Activated CD4-positive, alpha-beta T cell treated with anti-CD3 and anti-CD28 coated beads for 24 hours (primary cell): Measurements from ENCODE around the gene GSTO2.

ENCODE experiments used
- DNase-seq, 2 donors: peaks; one replicate each; pipeline ENCODE4 v3.0.0-alpha.2; 2020; ENCODE audit warnings: low read depth in 2 of 2

GSTO2 gene

DNA sequence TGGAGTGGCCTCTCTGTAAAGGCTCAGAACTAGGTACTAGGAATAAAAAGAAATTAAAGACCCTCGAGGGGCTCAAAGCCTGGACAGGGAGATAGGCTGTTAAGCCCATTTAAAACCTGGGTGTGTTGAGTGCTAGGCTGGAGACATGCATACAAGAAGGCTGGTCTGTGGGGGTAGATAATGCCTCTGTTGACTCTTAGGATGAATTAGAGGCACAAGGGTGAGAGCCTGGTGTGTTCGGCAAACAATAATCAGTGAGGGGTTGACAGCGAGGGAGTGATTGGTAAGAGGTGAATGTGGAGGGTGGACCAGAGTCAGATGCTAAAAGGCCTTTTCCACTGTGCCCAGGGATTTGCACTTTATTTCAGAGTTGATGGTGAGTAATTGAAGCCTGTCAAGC lies 12.7 kb downstream of the GSTO2 start:
- DNase-seq: no peak

DNA sequence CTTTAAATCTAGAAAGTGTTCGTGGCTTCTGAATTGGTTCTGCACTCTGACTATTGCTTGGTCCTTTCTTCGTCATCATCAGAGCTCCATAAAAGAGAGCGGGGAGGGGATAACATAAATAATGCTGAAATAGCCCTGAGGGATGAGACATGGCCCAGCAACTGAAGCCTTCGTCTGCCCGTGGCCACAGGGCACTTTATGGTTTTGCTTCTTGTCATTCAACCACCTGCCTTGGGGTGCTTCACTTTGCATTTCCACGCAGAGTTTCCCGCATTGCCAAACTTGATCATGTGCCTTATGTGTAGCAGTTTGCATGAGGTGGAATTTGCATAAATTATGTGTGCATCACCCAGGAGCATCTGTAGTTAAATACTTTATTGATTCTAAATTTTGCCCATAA lies 15.9 kb downstream of the GSTO2 start:
- no peak for DNase-seq

DNA sequence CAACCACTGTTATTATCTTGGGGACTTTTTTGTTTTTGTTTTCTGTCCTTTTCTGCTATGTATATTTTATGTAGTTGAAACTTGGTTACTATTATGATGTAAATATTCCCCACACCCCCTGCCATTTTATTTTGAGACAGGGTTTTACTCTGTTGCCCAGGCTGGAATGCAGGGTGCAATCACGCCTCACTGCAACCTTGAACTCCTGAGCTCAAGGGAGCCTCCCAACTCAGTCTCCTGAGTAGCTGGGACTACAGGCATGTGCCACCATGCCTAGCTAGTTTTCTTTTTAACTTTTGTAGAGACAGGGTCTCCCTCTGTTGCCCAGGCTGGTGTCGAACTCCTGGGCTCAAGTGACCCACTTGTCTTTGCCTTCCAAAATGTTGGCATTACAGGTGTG lies 18.0 kb downstream of the GSTO2 start:
- DNase-seq: no peak

GRCh38 chr10:104288355-104288754 lies 19.4 kb downstream of the GSTO2 start:
- no peak for DNase-seq

DNA sequence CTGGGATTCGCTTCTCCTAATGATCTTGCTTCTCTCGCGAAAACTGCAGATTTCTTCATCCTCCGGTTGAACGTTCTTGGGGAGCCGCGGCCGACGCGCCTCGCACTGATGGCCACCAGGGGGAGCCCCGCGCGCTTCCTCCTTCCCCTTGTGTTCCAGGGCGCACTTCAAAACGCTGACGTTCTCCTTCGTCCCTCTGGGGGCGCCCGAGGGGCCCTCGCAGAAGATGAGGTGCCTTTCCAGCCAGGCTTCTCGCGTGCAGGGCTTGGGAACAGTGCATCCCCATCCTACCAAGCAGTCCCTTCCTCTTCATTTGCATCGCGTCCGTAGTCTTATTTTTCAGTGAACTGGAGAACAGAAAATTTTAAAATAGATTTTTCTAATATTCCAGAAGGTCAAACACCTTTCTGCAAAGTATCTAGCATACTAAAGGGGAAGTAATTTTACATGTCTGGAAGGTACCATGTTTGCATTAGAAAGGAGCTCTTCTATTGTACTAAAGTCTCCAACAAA lies 22.5 kb downstream of the GSTO2 start:
- peak; percentile 86 to 87 for DNase-seq

- no peak for DNase-seq
Measured at GRCh38 chr10:104293011-104293410, 24.0 kb downstream of the GSTO2 start.

DNA sequence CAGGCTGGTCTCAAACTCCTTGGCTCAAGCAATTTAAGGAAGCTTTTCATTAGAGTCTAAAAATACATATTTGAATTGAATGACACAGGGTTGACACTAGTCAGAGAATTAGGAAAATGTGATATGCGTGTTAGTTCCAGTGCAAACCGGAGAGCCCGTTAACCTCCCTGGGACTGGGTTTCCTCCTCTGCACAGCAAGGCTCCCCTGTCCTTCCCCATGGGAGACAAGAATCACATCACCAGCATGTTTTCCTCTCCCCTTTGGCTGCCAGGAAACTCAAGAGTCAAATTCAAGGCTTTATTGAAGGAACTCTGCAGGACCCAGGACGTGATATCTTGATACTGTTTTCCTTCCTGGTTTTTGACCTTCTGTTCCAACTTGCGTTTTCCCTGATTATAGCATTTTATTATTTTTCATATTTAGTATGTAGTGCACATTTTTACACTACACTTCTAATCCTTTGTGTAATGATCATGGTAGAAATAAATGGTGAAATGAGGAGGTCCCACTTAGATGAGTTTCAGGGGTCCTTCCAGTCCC lies 24.9 kb downstream of the GSTO2 start:
- no peak for DNase-seq

DNA sequence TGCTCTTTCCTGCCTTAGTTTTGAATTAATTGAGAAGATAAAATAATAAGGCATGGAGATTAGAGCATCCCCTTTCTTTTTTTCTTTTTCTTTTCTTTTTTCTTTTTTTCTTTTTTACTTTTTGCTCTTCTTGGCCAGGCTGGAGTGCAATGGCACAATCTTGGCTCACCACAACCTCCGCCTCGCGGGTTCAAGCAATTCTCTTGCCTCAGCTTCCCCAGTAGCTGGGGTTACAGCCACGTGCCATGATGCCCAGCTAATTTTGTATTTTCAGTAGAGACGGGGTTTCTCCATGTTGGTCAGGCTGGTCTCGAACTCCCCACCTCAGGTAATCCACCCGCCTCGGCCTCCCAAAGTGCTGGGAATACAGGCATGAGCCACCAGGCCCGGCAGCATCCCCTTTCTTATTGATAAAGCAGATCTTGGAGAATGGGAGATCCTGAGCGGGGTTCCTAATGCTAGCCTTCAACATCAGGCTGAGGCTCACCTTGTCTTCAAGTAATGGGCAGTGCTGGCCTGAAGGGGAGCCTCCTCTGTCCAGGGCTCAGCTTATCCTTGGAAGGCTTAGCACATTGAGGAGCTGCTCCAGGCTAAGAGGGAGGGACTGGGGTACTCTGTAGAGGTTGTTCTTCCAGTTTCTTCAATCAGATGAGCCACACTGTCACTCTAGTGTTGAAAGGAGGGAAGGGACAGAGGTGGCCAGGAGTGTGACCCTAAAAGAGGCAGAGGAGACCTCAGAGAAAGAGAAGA lies 27.9 kb downstream of the GSTO2 start:
- DNase-seq: no peak

- DNase-seq: no peak
Measured at GRCh38 chr10:104297697-104298660, 29.0 kb downstream of the GSTO2 start.

DNA sequence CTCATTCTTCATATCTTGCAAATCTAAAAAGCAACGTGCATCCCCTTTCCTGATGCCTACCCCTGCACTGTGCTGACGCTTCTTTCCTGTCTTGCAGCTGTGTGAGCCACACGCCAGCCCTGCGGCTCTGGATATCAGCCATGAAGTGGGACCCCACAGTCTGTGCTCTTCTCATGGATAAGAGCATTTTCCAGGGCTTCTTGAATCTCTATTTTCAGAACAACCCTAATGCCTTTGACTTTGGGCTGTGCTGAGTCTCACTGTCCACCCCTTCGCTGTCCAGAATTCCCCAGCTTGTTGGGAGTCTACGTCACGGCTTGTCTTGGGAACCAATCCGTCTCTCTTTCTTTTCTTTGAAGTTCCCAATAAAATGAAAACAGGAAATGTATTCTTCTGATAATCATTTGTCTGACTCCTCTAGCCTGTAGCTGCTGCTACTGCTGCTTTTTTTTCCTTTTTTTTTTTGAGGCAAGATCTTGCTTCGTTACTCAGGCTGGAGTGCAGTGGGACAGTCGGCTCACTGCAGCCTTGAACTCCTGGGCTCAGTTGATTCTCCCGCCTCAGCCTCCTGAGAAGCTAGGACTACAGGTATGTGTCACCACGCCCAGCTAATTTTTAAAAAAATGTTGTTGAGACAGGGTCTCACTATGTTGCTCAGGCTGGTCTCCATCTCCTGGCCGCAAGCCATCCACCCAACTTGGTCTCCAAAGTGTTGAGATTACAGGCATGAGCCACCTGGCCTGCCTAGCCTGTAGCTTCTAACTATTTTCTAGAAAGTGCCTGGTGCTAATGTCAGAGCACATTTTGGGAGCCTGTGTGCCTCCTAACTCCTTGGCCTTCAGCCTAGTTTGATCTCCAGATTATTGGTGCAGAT lies 30.3 kb downstream of the GSTO2 start:
- DNase-seq: no peak

DNA sequence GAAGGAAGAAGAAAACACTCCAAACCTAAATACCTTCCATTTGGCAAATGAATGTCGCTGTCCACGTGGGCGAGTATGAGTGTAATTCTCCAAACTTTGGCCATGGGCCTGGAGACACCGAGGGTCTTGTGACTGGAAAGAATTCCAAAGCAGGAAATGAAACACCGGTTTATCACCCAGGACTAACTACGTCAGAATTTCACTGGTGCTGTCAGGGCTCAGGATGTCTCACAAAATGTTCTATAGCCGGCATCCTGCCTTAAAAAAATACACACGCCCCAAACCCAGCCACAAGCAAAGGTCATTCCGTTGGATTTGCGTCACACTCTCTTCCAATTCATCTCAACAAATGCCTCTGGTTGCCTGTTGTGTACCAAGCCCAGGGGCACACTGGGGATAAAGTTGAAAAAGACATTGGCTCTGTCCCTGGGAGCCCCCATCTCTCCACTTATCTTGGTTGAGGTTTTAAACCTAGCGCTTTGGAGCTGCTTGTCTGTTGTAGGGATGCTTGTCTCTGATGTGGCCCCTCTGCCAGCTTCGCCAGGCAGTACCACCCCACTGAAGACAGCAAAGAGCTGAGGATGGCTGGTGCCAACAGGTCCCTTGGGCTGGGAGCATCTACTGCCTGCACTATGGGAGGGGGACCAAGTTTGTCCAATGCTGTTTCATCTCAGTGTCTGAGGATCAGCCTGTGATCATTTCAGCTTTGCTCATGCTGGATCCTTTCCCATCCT lies 31.2 kb downstream of the GSTO2 start:
- DNase-seq: no peak

DNA sequence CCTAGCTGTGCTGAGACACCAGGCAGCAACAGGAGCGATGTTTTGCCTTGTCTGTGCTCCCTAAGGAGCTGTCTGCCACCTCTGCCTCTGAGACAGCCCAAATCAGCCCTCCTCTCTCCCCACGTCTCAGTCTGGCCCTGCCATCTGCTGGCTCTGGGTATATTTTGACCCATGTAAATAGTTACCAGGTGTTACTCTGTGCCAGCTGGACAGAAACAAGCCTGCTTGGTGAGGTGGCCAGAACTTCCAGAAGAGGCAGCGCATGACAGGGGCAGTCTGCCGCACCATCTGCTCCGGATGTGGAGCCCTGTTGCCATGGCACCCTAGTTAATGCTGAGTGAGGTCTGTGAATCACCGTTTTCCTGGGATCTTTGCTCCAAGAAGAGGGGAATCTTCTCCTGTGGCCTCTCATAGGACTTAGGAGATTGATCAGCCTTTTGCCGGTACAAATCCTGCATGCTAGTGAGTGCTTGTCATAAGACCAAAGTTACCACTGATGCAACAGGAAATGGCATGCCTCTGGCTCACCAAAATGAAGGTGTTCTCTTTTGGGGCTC lies 31.8 kb downstream of the GSTO2 start:
- DNase-seq: no peak

- DNase-seq: no peak
Measured at GRCh38 chr10:104301907-104302690, 33.1 kb downstream of the GSTO2 start.

DNA sequence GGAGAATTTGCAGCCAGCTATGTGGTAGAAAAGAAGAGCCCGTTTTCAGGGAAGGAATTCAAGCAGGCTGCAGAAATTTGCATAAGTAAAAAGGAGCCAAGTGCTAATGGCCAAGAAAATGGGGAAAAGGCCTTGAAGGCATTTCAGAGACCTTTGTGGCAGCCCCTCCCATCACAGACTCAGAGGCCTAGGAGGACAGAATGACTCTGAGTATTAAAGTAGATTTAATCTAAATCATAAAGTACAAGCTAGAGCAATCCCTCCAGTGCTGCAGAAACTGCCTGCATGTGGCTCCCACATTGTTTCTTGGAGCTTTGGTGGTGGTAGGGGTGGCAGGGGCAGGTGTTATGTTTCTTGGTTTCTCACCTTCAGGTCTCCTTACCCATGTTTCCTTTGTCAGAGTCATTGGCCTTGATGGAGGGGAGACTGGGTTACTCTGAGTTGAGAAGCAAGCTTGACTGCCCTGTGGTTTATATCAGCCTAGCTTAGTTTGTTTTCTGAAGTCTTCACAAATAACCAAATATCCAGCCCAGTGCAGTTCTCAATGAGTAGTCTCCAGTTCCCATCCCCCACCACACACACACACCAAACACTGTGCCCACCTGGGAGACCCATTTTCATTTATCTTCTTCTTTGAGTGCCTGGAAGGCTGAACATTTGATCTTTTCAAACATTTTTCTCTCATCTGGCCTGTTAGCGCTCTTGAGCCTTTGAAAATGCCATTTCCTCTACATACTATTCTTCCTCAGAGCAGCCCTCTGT lies 34.8 kb downstream of the GSTO2 start:
- DNase-seq: no peak

DNA sequence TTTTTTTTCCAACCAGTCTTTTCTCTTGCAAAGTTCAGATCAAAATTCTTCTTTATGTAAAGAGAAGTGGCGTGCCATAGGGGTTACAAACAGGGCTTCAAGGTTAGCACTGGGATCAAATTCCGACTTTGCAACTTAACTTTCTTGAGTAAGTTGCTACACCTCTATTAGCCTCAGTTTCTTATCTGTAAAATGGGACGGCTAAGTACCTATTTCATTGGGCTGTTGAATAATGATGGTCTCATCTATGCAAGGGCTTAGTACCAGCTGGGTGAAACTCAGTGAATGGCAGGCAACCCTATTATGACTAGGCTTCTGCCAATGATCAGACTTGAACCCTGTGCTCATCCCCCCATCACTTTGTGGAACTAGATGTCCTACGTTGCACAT lies 35.4 kb downstream of the GSTO2 start:
- no peak for DNase-seq

GRCh38 chr10:104304927-104305326 lies 35.9 kb downstream of the GSTO2 start:
- no peak for DNase-seq

DNA sequence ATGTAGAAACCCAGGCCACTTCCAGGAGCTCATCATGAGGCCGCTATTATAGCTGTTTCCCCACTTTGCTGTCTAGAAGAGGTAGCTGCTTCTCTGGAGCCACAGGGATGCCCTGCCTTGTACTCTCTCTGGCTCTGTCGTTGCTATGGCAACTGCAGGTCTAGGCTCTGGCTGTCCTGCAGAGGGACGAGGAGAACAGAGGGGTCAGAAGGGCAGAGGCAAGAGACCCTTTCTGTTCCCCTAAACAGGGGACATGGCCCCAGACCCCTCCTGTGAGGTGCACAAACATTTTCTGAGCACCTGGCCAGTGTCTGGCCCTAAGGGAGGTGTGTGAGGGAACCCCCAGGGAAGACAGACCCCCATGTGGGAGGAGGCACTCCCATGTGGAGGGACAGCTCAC lies 37.9 kb downstream of the GSTO2 start:
- no peak for DNase-seq

DNA sequence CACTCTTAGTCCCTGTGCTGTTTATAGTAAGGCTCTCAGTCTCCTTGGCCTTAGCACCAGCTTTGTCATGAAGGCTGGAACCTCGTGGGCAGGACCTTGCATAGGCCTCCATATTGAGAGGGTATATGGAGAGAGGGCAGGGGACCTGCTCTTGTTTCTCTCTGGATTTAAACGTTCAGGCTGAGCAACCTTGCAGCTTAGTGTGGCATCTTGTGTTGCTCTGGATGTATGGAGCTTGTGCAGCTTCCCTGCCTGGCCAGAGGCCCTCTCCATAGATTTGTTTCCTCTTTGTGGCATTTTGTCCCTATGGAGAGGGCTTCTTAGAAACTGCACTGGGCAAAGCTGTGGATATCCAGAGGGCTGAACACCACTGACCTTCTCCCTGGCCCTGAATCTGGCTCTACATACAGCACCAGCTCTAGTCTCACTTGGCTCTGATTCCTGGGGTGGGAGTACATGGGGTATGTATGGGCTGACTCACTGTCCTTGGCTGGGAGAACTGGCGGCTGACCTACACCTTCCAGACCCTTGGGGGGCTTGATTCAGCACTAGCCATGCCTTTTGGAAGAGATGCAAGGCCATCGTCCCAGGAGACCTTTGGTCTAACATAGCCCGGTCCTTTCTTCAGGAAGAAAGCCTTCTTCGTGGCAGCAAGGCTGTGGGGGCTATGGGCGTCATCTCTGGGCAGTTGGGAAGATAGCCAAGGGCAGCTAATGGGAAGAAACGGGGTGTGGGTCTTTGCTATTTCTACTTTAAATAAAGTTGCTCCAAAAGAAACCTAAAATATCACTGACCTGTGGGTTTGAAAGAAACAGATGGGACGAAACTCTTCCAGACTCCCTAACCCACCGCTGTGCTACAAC lies 38.8 kb downstream of the GSTO2 start:
- DNase-seq: no peak
